Vagina (tissue), 2 donors: ENCODE measurements around the gene CDIP1.

Source experiments
- POLR2A ChIP-seq, 2 donors: fragments of 450-650 bp; IDR thresholded peaks; one replicate each; pipeline ENCODE4 v1.6.1; 2017; ENCODE audit warnings: antibody characterized with exemption in 2 of 2, mild to moderate bottlenecking in 2 of 2, moderate library complexity in 2 of 2
- POLR2AphosphoS5 ChIP-seq, 2 donors: sonication (generic); formaldehyde crosslinking; IDR thresholded peaks; one replicate each; pipeline ENCODE4 v1.9.0; 2017; ENCODE audit warnings: antibody characterized with exemption in 2 of 2, mild to moderate bottlenecking in 2 of 2, low read depth in 1 of 2; ENCODE audit not compliant: insufficient read depth in 1 of 2
- TF ChIP-seq, protein P1 (sequence below), 3 experiments: fragments of 450-650 bp in 2 of 3; fragments of 200-600 bp in 1 of 3; sonication (generic) in 1 of 3; IDR thresholded peaks; one replicate each; pipeline ENCODE4 v1.5.1; 2017 to 2019; ENCODE audit warnings: antibody characterized with exemption in 3 of 3, mild to moderate bottlenecking in 2 of 3, moderate library complexity in 2 of 3

DNA sequence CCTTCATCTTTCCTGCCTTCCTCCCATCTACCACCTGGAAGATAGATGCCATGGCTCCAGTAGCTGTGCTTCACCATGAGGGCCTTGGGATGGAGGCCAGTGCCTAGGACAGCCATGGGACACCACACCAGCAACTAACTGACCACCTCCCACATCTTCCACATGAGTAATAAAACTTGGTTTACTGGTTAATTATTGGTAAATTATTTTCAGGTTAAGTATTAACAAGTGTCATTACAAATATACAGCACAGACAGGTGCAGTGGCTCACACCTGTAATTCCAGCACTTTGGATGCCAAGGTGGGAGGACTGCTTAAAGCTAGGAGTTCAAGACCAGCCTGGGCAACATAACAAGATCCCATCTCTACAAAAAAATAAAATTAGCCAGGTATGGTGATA is 14.0 kb downstream of the CDIP1 start:
- no peak for TF ChIP-seq POLR2A (IDR thresholded peaks at IDR 0.05)
- TF ChIP-seq, protein P1, sequence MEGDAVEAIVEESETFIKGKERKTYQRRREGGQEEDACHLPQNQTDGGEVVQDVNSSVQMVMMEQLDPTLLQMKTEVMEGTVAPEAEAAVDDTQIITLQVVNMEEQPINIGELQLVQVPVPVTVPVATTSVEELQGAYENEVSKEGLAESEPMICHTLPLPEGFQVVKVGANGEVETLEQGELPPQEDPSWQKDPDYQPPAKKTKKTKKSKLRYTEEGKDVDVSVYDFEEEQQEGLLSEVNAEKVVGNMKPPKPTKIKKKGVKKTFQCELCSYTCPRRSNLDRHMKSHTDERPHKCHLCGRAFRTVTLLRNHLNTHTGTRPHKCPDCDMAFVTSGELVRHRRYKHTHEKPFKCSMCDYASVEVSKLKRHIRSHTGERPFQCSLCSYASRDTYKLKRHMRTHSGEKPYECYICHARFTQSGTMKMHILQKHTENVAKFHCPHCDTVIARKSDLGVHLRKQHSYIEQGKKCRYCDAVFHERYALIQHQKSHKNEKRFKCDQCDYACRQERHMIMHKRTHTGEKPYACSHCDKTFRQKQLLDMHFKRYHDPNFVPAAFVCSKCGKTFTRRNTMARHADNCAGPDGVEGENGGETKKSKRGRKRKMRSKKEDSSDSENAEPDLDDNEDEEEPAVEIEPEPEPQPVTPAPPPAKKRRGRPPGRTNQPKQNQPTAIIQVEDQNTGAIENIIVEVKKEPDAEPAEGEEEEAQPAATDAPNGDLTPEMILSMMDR (IDR thresholded peaks at IDR 0.05), result no peak
- no peak for TF ChIP-seq POLR2AphosphoS5 (IDR thresholded peaks at IDR 0.05; ENCODE audit: insufficient read depth in 1 of 2, low read depth in 1 of 2)
